PC-3 (cell line): ENCODE data around the gene NPL. TPM values are rescaled to one million over a fixed set of nuclear protein-coding genes. Genes with fewer than 3 reads are reported as not detected.

Source experiments
- ATAC-seq: fragments of 200-7000 bp; cut with Tn5 transposase; 2 replicates; pipeline ENCODE4 v1.9.1; 2020; ENCODE audit warnings: mild to moderate bottlenecking, moderate library complexity
- BruUV-seq: library from RNA; stranded (reverse); fragments of 400-500 nt; replicated peaks from 2 replicates; lab custom pipeline; 2021; lab: Mats Ljungman, UMichigan
- CTCF ChIA-PET: fragments of 300-600 bp; sonication (Branson Sonifier 250); formaldehyde crosslinking; loops from one replicate; lab custom pipeline; 2022; ENCODE audit warnings: antibody characterized with exemption; lab: Charles Lee
- POLR2A ChIA-PET: fragments of 300-600 bp; sonication (Branson Sonifier 250); formaldehyde crosslinking; loops from one replicate; lab custom pipeline; 2022; ENCODE audit warnings: antibody characterized with exemption; ENCODE audit not compliant: unreplicated experiment; lab: Charles Lee
- DNase-seq: peaks from one replicate; pipeline ENCODE4 v3.0.0-alpha.2; 2015
- H2AFZ ChIP-seq: fragments of 300-600 bp; sonication (generic); 2 replicates; pipeline ENCODE4 v1.6.0; 2016; ENCODE audit warnings: antibody characterized with exemption, low read length
- H3F3A ChIP-seq: fragments of 300-600 bp; sonication (generic); one replicate; pipeline ENCODE4 v1.6.0; 2017; ENCODE audit warnings: antibody characterized with exemption, low read length, control low read depth, mild to moderate bottlenecking; ENCODE audit not compliant: unreplicated experiment
- H3K27ac ChIP-seq: fragments of 300-600 bp; sonication (generic); 2 replicates; pipeline ENCODE4 v1.5.1; 2016; ENCODE audit warnings: mild to moderate bottlenecking, low read length
- H3K27me3 ChIP-seq: fragments of 300-600 bp; sonication (generic); 2 replicates; pipeline ENCODE4 v1.6.1; 2016; ENCODE audit warnings: low read length, mixed read lengths
- H3K36me3 ChIP-seq: fragments of 300-600 bp; sonication (generic); 2 replicates; pipeline ENCODE4 v1.6.1; 2016; ENCODE audit warnings: low read depth, mixed run types, low read length, mixed read lengths
- H3K4me1 ChIP-seq: fragments of 300-600 bp; sonication (generic); 2 replicates; pipeline ENCODE4 v1.5.1; 2016; ENCODE audit warnings: low read length; ENCODE audit not compliant: insufficient read depth
- H3K4me2 ChIP-seq: fragments of 300-600 bp; sonication (generic); 2 replicates; pipeline ENCODE4 v1.6.0; 2016; ENCODE audit warnings: low read length
- H3K4me3 ChIP-seq: fragments of 300-600 bp; sonication (generic); 2 replicates; pipeline ENCODE4 v1.5.1; 2016; ENCODE audit warnings: mild to moderate bottlenecking, low read length, mixed read lengths
- H3K79me2 ChIP-seq: fragments of 300-600 bp; sonication (generic); 2 replicates; pipeline ENCODE4 v1.6.1; 2017; ENCODE audit warnings: low read length, mixed read lengths
- H3K9ac ChIP-seq: fragments of 300-600 bp; sonication (generic); 2 replicates; pipeline ENCODE4 v1.6.0; 2016; ENCODE audit warnings: mild to moderate bottlenecking, low read length
- H3K9me2 ChIP-seq: fragments of 300-600 bp; sonication (generic); replicated peaks from 2 replicates; pipeline ENCODE4 v1.6.1; 2016; ENCODE audit warnings: mixed run types, low read length, mixed read lengths
- H3K9me3 ChIP-seq: fragments of 300-600 bp; sonication (generic); 2 replicates; pipeline ENCODE4 v1.6.1; 2016; ENCODE audit warnings: low read length, mixed read lengths
- H4K20me1 ChIP-seq: fragments of 300-600 bp; sonication (generic); 2 replicates; pipeline ENCODE4 v1.6.1; 2016; ENCODE audit warnings: low read length, mixed read lengths
- CTCF ChIP-seq: fragments of 300-600 bp; sonication (generic); conservative IDR thresholded peaks from 2 replicates; pipeline ENCODE4 v1.5.1; 2017; ENCODE audit warnings: antibody characterized with exemption, low read depth, mild to moderate bottlenecking, low read length
- EZH2 ChIP-seq: fragments of 300-600 bp; sonication (generic); IDR thresholded peaks from one replicate; pipeline ENCODE4 v1.6.1; 2017; ENCODE audit warnings: antibody characterized with exemption, mild to moderate bottlenecking, low read length; ENCODE audit not compliant: unreplicated experiment
- EZH2phosphoT487 ChIP-seq: fragments of 300-600 bp; sonication (generic); IDR thresholded peaks from 2 replicates; pipeline ENCODE4 v1.6.1; 2018; ENCODE audit warnings: mild to moderate bottlenecking, antibody characterized with exemption, low read length, borderline replicate concordance
- intact Hi-C: fragments of 100-400 bp; cut with micrococcal nuclease; formaldehyde crosslinking; loops from 2 replicates; pipeline ENCODE4 v1.9.0; 2023
- total RNA-seq: library from RNA; depleted of rRNA; stranded (reverse); fragments of >200 nt; gene quantifications from 2 replicates; pipeline ENCODE4 v1.2.3, GENCODE V29; 2014

The NPL gene
- total RNA-seq, 1 experiment from 2014 or later = not detected

- no peaks in the 10 kb centered on the region for H3F3A ChIP-seq
- H3K9ac ChIP-seq = no peak overlapping the region
- no peak overlapping the region for H3K4me3 ChIP-seq
- H4K20me1 ChIP-seq = no peaks in the 10 kb centered on the region
- no peaks in the 10 kb centered on the region for H3K4me1 ChIP-seq
- H3K9me2 ChIP-seq = no peaks in the 10 kb centered on the region
- no peak for ATAC-seq
- H3K79me2 ChIP-seq = no peaks in the 10 kb centered on the region
- no peak overlapping the region for H3K27ac ChIP-seq
- H3K36me3 ChIP-seq = no peaks in the 10 kb centered on the region
- no peak for TF ChIP-seq CTCF
- no peak for TF ChIP-seq EZH2phosphoT487
- no peak for TF ChIP-seq EZH2
- no peak overlapping the region for H3K4me2 ChIP-seq
- no peak overlapping the region for H2AFZ ChIP-seq
- no peak for DNase-seq
- H3K27me3 ChIP-seq = peaks cover 28% of the 10 kb centered on the region
- ChIA-PET POLR2A (no interaction called here), CTCF (no interaction called here)
- no TSS peak for BruUV-seq
- intact Hi-C loops = no loop called here
- H3K9me3 ChIP-seq = no peaks in the 10 kb centered on the region
These were observed 6.1 kb downstream of the NPL start for GRCh38 chr1:182795563-182796228.

GRCh38 chr1:182802006-182802803, 12.6 kb downstream of the NPL start:
- Histone ChIP-seq H3K9me2 (no peaks in the 10 kb centered on the region), H3K27me3 (0 out of 2 replicates have a peak, but pooled peaks cover 2% of the 10 kb centered on the region), H3K4me3 (no peak overlapping the region), H3F3A (no peaks in the 10 kb centered on the region), H3K4me2 (no peak overlapping the region), H3K4me1 (no peaks in the 10 kb centered on the region), H4K20me1 (no peaks in the 10 kb centered on the region), H3K27ac (no peak overlapping the region), H2AFZ (no peak overlapping the region), H3K79me2 (no peaks in the 10 kb centered on the region), H3K36me3 (no peaks in the 10 kb centered on the region), H3K9ac (no peak overlapping the region), H3K9me3 (no peaks in the 10 kb centered on the region)
- ATAC-seq (no peak), DNase-seq (no peak)
- ChIA-PET CTCF (no interaction called here), POLR2A (no interaction called here)
- BruUV-seq = no TSS peak
- no peak for TF ChIP-seq EZH2phosphoT487
- no peak for TF ChIP-seq EZH2
- TF ChIP-seq CTCF = no peak
- intact Hi-C loops = no loop called here

- ChIA-PET POLR2A (no interaction called here), CTCF (no interaction called here)
- no peak overlapping the region for H3K9ac ChIP-seq
- no peak overlapping the region for H2AFZ ChIP-seq
- no peaks in the 10 kb centered on the region for H3K36me3 ChIP-seq
- no peaks in the 10 kb centered on the region for H4K20me1 ChIP-seq
- TF ChIP-seq EZH2 = no peak
- TF ChIP-seq CTCF = no peak
- TF ChIP-seq EZH2phosphoT487 = no peak
- H3K4me2 ChIP-seq = no peak overlapping the region
- H3K4me3 ChIP-seq = no peak overlapping the region
- H3K27me3 ChIP-seq = 0 out of 2 replicates have a peak, but pooled peaks cover under 1% of the 10 kb centered on the region
- no TSS peak for BruUV-seq
- no peaks in the 10 kb centered on the region for H3K9me2 ChIP-seq
- H3F3A ChIP-seq = no peaks in the 10 kb centered on the region
- ATAC-seq = no peak
- H3K79me2 ChIP-seq = no peaks in the 10 kb centered on the region
- peak; percentile 36 for DNase-seq
- intact Hi-C loops = no loop called here
- no peaks in the 10 kb centered on the region for H3K9me3 ChIP-seq
- H3K27ac ChIP-seq = no peak overlapping the region
- H3K4me1 ChIP-seq = no peaks in the 10 kb centered on the region
These were observed 14.3 kb downstream of the NPL start for GRCh38 chr1:182803846-182804245.
